ENCODE measurements around the gene CDH16. TPM values are rescaled to one million over a fixed set of nuclear protein-coding genes. Genes with fewer than 3 reads are reported as not detected.

CDH16 gene
- total RNA-seq, 4 donors from 2014 or later: 0.20 to 2.4 (median 1.8) TPM; not detected in 1

- Histone ChIP-seq H3K27ac (peak overlapping the region in 2 of 4 donors; percentile 26 to 45), H3K4me1 (peaks cover 18 to 30% (median 21%) of the 10 kb centered on the region in 4 donors), H3K9me3 (no peaks in the 10 kb centered on the region), H3K36me3 (peaks cover 0 to 2% (median 0%) of the 10 kb centered on the region in 4 donors), H3K4me3 (peak overlapping the region; percentile 20 to 58 (median 40)), H3K27me3 (peaks cover 13% of the 10 kb centered on the region)
- peak; percentile 43 for DNase-seq
- 4 to 8% methylated on average over 4 to 37 of the region's 44 CpGs for WGBS, 2 donors (ENCODE audit: low coverage in 1 of 2)
- TF ChIP-seq EP300 (IDR thresholded peaks at IDR 0.05; ENCODE audit: low read depth) (no peak), POLR2A (IDR thresholded peaks at IDR 0.05) (no peak), CTCF (IDR thresholded peaks at IDR 0.05) (no peak), POLR2AphosphoS5 (IDR thresholded peaks at IDR 0.05) (no peak)
- in situ Hi-C loops (cut with MboI; ENCODE audit: low pct_ligation_motif_present in 1 of 4, low pct_unique_long_range_greater_than_20kb in 1 of 4, low sequenced_read_pairs in 3 of 4) (no loop called here), intact Hi-C loops (cut with DNase I; ENCODE audit: low total_unique reads) (no loop called here)
These were observed 29.6 kb upstream of the CDH16 start for GRCh38 chr16:66948134-66948836.

GRCh38 chr16:66947302-66948065 is 28.8 kb upstream of the CDH16 start:
- H3K4me3 ChIP-seq: peak overlapping the region; percentile 34 to 58 (median 47)
- peaks cover 13% of the 10 kb centered on the region for H3K27me3 ChIP-seq
- no peak for TF ChIP-seq EP300 (IDR thresholded peaks at IDR 0.05; ENCODE audit: low read depth)
- peak in 1 of 3 donors; percentile 11 for TF ChIP-seq POLR2AphosphoS5 (IDR thresholded peaks at IDR 0.05)
- peak; percentile 87 to 97 (median 92) for TF ChIP-seq CTCF (IDR thresholded peaks at IDR 0.05)
- no peak for TF ChIP-seq POLR2A (IDR thresholded peaks at IDR 0.05)
- intact Hi-C loops (cut with DNase I; ENCODE audit: low total_unique reads) (no loop called here), in situ Hi-C loops (cut with MboI; ENCODE audit: low pct_ligation_motif_present in 1 of 4, low pct_unique_long_range_greater_than_20kb in 1 of 4, low sequenced_read_pairs in 3 of 4) (no loop called here)
- H3K27ac ChIP-seq: peak overlapping the region in 2 of 4 donors; percentile 26 to 45
- DNase-seq: peak; percentile 91
- peaks cover 0 to 10% (median 2%) of the 10 kb centered on the region in 4 donors for H3K36me3 ChIP-seq
- H3K4me1 ChIP-seq: peaks cover 17 to 22% (median 17%) of the 10 kb centered on the region in 4 donors
- 0 to 2% methylated on average over 1 to 23 of the region's 23 CpGs for WGBS, 2 donors (ENCODE audit: low coverage in 1 of 2)
- H3K9me3 ChIP-seq: no peaks in the 10 kb centered on the region

- peaks cover 0 to 15% (median 5%) of the 10 kb centered on the region in 4 donors for H3K36me3 ChIP-seq
- 30 to 35% methylated on average over 4 to 5 of the region's 5 CpGs for WGBS, 2 donors (ENCODE audit: low coverage in 1 of 2)
- peaks cover 13% of the 10 kb centered on the region for H3K27me3 ChIP-seq
- intact Hi-C loops (cut with DNase I; ENCODE audit: low total_unique reads): no loop called here
- H3K9me3 ChIP-seq: no peaks in the 10 kb centered on the region
- H3K4me3 ChIP-seq: no peak overlapping the region
- in situ Hi-C loops (cut with MboI; ENCODE audit: low pct_ligation_motif_present in 1 of 4, low pct_unique_long_range_greater_than_20kb in 1 of 4, low sequenced_read_pairs in 3 of 4): no loop called here
- no peak for TF ChIP-seq CTCF (IDR thresholded peaks at IDR 0.05)
- no peak for TF ChIP-seq EP300 (IDR thresholded peaks at IDR 0.05; ENCODE audit: low read depth)
- TF ChIP-seq POLR2A (IDR thresholded peaks at IDR 0.05): no peak
- no peak for DNase-seq
- no peak overlapping the region for H3K27ac ChIP-seq
- H3K4me1 ChIP-seq: peaks cover 17 to 22% (median 17%) of the 10 kb centered on the region in 4 donors
These were observed 28.3 kb upstream of the CDH16 start for GRCh38 chr16:66946974-66947301.

- Histone ChIP-seq H3K9me3 (no peaks in the 10 kb centered on the region), H3K4me3 (no peak overlapping the region), H3K27me3 (peaks cover 13% of the 10 kb centered on the region), H3K27ac (no peak overlapping the region), H3K4me1 (peaks cover 17 to 22% (median 17%) of the 10 kb centered on the region in 4 donors), H3K36me3 (peaks cover 0 to 19% (median 6%) of the 10 kb centered on the region in 4 donors)
- 70 to 75% methylated on average over 2 to 7 of the region's 7 CpGs for WGBS, 2 donors (ENCODE audit: low coverage in 1 of 2)
- TF ChIP-seq POLR2AphosphoS5 (IDR thresholded peaks at IDR 0.05) (no peak), POLR2A (IDR thresholded peaks at IDR 0.05) (no peak), EP300 (IDR thresholded peaks at IDR 0.05; ENCODE audit: low read depth) (no peak), CTCF (IDR thresholded peaks at IDR 0.05) (no peak)
- in situ Hi-C loops (cut with MboI; ENCODE audit: low pct_ligation_motif_present in 1 of 4, low pct_unique_long_range_greater_than_20kb in 1 of 4, low sequenced_read_pairs in 3 of 4): no loop called here
- no peak for DNase-seq
- intact Hi-C loops (cut with DNase I; ENCODE audit: low total_unique reads): no loop called here
These were observed 27.9 kb upstream of the CDH16 start for GRCh38 chr16:66946541-66946940.
